Transverse colon (tissue), 4 donors: ENCODE measurements around the gene SLC30A1.

Experiments used
- EP300 ChIP-seq: sonication (generic); formaldehyde crosslinking; IDR thresholded peaks from one replicate; pipeline ENCODE4 v1.6.1; 2017; ENCODE audit warnings: antibody characterized with exemption, low read depth
- POLR2A ChIP-seq: fragments of 450-650 bp; IDR thresholded peaks from one replicate; pipeline ENCODE4 v1.6.1; 2016; ENCODE audit warnings: antibody characterized with exemption, mild to moderate bottlenecking, moderate library complexity
- POLR2AphosphoS5 ChIP-seq, 3 donors: sonication (generic); formaldehyde crosslinking; IDR thresholded peaks; one replicate each; pipeline ENCODE4 v1.6.1; 2016; ENCODE audit warnings: antibody characterized with exemption in 3 of 3
- TF ChIP-seq, protein P1 (sequence below), 5 experiments: fragments of 200-600 bp in 3 of 5; fragments of 450-650 bp in 2 of 5; sonication (generic) in 3 of 5; IDR thresholded peaks; 1 replicate in 2 of 5; 2 replicates in 3 of 5; pipeline ENCODE4 v1.5.1; 2016 to 2017; ENCODE audit warnings: antibody characterized with exemption in 5 of 5, inconsistent platforms in 3 of 5, mild to moderate bottlenecking in 2 of 5, moderate library complexity in 1 of 5

DNA sequence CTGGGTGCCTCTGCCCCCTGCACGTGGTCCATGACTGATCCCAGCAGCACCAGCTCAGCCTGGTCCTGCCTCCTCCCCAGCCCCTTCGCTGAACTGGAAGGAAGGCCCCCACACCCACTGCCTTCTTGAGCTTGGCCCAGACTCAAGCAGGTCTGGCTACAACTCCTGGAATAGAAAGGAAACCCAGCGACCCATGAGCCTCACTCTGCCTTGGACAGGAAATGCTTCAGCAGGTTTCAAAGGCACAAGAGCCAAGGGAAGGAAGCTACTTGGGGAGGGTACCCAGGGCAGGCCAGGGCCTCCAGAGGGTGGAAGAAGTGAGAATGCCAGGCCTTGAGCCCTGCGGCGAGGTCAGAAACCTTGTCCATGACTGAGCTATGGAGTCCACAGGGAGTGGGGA is 51.1 kb downstream of the SLC30A1 start:
- TF ChIP-seq, protein P1, sequence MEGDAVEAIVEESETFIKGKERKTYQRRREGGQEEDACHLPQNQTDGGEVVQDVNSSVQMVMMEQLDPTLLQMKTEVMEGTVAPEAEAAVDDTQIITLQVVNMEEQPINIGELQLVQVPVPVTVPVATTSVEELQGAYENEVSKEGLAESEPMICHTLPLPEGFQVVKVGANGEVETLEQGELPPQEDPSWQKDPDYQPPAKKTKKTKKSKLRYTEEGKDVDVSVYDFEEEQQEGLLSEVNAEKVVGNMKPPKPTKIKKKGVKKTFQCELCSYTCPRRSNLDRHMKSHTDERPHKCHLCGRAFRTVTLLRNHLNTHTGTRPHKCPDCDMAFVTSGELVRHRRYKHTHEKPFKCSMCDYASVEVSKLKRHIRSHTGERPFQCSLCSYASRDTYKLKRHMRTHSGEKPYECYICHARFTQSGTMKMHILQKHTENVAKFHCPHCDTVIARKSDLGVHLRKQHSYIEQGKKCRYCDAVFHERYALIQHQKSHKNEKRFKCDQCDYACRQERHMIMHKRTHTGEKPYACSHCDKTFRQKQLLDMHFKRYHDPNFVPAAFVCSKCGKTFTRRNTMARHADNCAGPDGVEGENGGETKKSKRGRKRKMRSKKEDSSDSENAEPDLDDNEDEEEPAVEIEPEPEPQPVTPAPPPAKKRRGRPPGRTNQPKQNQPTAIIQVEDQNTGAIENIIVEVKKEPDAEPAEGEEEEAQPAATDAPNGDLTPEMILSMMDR (IDR thresholded peaks at IDR 0.05), result no peak
- TF ChIP-seq POLR2AphosphoS5 (IDR thresholded peaks at IDR 0.05), result no peak
- no peak for TF ChIP-seq EP300
- TF ChIP-seq POLR2A, result no peak
